KMS-11 (cell line): ENCODE data around the gene SRPK3.

Experiments
- H2AFZ ChIP-seq: fragments of 200-600 bp; sonication (generic); 2 replicates; pipeline ENCODE4 v1.6.1; 2016; ENCODE audit warnings: antibody characterized with exemption, mixed run types, low read depth
- H3K27ac ChIP-seq: fragments of 200-600 bp; sonication (generic); 2 replicates; pipeline ENCODE4 v1.6.1; 2016; ENCODE audit warnings: mild to moderate bottlenecking, mixed run types
- H3K27me3 ChIP-seq: fragments of 200-600 bp; sonication (generic); 2 replicates; pipeline ENCODE4 v1.6.1; 2017; ENCODE audit warnings: mild to moderate bottlenecking, low read depth, mixed run types, moderate library complexity; ENCODE audit not compliant: insufficient read depth
- H3K36me3 ChIP-seq: fragments of 200-600 bp; sonication (generic); 2 replicates; pipeline ENCODE4 v1.6.1; 2017; ENCODE audit warnings: mild to moderate bottlenecking, mixed run types; ENCODE audit not compliant: insufficient read depth
- H3K4me1 ChIP-seq: fragments of 200-600 bp; sonication (generic); 2 replicates; pipeline ENCODE4 v1.6.1; 2016; ENCODE audit warnings: mild to moderate bottlenecking, low read depth, mixed run types; ENCODE audit not compliant: poor library complexity, severe bottlenecking
- H3K4me2 ChIP-seq: fragments of 200-600 bp; sonication (generic); 2 replicates; pipeline ENCODE4 v1.7.0; 2016; ENCODE audit warnings: mild to moderate bottlenecking, mixed run types
- H3K4me3 ChIP-seq: fragments of 200-600 bp; sonication (generic); IDR thresholded peaks from 2 replicates; pipeline ENCODE4 v1.6.1; 2017; ENCODE audit warnings: low read depth, low read length, mixed read lengths; ENCODE audit not compliant: insufficient read depth
- H3K79me2 ChIP-seq: fragments of 200-600 bp; sonication (generic); 2 replicates; pipeline ENCODE4 v1.6.1; 2016; ENCODE audit warnings: low read depth, mixed run types; ENCODE audit not compliant: insufficient read depth
- H3K9ac ChIP-seq: fragments of 200-600 bp; sonication (generic); 2 replicates; pipeline ENCODE4 v1.6.1; 2016; ENCODE audit warnings: mild to moderate bottlenecking, mixed run types
- H4K20me1 ChIP-seq: fragments of 200-600 bp; sonication (generic); 2 replicates; pipeline ENCODE4 v1.6.1; 2016; ENCODE audit warnings: mild to moderate bottlenecking, mixed run types; ENCODE audit not compliant: insufficient read depth
- TF ChIP-seq, protein P1 (sequence below): fragments of 200-600 bp; sonication (generic); conservative IDR thresholded peaks from 2 replicates; pipeline ENCODE4 v1.6.1; 2017; ENCODE audit warnings: low read depth, mild to moderate bottlenecking, antibody characterized with exemption, low read length, moderate library complexity, mixed read lengths

Gene SRPK3

DNA sequence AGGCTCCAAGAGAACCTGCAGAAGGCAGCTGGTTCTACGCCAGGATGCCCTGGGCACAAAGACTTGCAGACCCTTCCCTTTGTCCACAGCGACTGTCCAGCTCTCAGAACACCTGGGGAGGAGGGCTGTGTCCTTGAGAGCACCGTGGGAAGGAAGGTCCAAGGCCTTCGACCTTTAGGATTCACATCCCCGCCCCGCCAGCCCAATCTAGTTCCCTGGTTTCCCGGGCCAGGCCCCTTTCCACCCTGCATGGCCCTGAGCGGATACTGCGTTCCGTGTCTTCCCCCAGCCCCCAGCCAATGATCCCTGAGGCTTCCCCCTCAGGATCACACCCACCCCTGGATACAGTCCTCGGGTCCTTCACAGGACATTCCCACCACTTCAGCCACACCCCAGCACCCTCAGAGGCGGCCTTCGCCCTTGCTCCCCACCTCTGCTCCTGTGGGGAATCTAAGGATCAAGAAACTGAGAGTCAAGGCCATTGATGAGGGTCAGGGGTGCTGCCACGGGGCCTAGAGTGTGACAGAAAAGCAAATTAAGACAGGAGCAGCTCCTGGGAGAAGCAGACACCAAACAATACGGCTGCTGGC lies 47.1 kb upstream of the SRPK3 start:
- Histone ChIP-seq H3K4me3 (no peak overlapping the region), H3K4me1 (peaks cover 10% of the 10 kb centered on the region), H3K79me2 (no peaks in the 10 kb centered on the region), H3K27ac (no peak overlapping the region), H4K20me1 (no peaks in the 10 kb centered on the region), H2AFZ (no peak overlapping the region), H3K4me2 (no peak overlapping the region), H3K36me3 (no peaks in the 10 kb centered on the region), H3K27me3 (no peaks in the 10 kb centered on the region), H3K9ac (no peak overlapping the region)
- TF ChIP-seq, protein P1, sequence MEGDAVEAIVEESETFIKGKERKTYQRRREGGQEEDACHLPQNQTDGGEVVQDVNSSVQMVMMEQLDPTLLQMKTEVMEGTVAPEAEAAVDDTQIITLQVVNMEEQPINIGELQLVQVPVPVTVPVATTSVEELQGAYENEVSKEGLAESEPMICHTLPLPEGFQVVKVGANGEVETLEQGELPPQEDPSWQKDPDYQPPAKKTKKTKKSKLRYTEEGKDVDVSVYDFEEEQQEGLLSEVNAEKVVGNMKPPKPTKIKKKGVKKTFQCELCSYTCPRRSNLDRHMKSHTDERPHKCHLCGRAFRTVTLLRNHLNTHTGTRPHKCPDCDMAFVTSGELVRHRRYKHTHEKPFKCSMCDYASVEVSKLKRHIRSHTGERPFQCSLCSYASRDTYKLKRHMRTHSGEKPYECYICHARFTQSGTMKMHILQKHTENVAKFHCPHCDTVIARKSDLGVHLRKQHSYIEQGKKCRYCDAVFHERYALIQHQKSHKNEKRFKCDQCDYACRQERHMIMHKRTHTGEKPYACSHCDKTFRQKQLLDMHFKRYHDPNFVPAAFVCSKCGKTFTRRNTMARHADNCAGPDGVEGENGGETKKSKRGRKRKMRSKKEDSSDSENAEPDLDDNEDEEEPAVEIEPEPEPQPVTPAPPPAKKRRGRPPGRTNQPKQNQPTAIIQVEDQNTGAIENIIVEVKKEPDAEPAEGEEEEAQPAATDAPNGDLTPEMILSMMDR = no peak

DNA sequence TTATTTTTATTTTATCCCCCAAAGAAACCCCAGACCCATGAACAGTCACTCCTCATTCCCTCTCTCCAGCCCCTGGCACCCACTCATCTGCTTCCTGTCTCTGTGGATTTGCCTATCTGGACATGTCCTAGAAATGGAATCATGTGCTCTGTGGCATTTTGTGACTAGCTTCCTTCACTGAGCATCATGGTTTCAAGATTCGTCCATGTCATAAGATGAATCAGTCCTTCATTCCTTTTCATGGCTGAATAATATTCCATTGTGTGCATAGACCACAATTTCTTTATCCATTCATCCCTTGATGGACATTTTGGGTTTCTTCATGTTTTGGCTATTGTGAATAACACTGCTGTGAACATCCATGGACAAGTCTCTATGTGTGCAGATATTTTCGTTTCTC lies 46.0 kb upstream of the SRPK3 start:
- Histone ChIP-seq H3K79me2 (no peaks in the 10 kb centered on the region), H3K27ac (no peak overlapping the region), H4K20me1 (no peaks in the 10 kb centered on the region), H3K4me1 (peaks cover 10% of the 10 kb centered on the region), H3K27me3 (no peaks in the 10 kb centered on the region), H3K4me2 (no peak overlapping the region), H3K36me3 (no peaks in the 10 kb centered on the region), H3K9ac (no peak overlapping the region), H2AFZ (no peak overlapping the region), H3K4me3 (no peak overlapping the region)
- TF ChIP-seq, protein P1 = no peak

DNA sequence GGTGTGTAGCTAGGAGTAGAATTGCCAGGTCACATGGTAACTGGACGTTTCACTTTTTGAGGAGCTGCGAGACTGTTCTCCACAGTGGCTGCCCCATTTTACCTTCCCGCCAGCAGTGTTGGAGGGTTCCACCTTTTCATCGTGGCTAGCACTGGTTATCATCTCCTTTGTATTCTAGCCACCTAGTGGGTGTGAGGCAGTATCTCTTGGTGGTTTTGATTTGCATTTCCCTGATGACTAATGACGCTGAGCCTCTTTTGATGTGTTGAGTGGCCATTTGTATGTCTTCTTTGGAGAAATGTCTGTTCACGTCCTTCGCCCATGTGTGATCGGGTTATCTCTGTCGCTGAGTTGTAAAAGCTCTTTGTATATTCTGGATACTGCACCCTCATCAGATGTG lies 45.6 kb upstream of the SRPK3 start:
- H3K4me1 ChIP-seq = peaks cover 10% of the 10 kb centered on the region
- no peak overlapping the region for H3K9ac ChIP-seq
- no peak overlapping the region for H2AFZ ChIP-seq
- no peaks in the 10 kb centered on the region for H3K27me3 ChIP-seq
- no peak overlapping the region for H3K4me2 ChIP-seq
- H3K36me3 ChIP-seq = no peaks in the 10 kb centered on the region
- no peaks in the 10 kb centered on the region for H4K20me1 ChIP-seq
- H3K79me2 ChIP-seq = no peaks in the 10 kb centered on the region
- TF ChIP-seq, protein P1 = no peak
- H3K4me3 ChIP-seq = no peak overlapping the region
- H3K27ac ChIP-seq = no peak overlapping the region

DNA sequence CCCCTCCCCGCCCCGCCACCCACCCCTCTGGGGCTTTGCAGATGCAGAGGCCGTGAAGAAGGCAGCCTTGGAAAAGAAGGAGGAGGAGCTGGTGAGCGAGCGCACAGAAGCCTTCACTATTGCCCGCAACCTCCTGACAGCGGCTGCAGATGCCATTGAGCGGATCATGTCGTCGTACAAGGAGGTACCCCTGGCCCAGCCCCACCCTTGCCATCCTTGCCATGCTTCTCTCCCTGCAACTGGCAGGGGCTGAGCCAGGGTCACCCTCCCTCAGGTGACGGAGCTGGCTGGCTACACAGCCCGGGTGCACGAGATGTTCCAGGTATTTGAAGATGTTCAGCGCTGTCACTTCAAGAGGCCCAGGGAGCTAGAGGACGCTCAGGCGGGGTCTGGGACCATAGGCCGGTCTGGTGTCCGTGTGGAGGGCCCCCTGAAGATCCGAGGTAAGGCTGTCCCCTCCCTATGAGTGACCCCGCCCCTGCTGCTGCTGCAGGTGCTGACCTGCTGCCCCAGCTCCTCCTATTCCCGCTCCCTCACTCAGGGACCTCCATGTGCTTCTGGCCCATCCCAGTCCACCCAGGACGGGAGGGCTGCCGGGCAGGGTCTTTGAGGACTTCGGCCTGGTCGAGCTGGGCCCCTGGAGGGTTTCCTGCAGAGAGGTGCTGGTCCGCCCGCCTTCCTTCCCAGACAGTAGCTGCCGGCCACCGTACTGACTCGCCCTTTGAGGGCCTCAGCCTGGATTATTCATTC lies 44.6 kb upstream of the SRPK3 start:
- no peaks in the 10 kb centered on the region for H3K27me3 ChIP-seq
- TF ChIP-seq, protein P1 = no peak
- H2AFZ ChIP-seq = no peak overlapping the region
- no peak overlapping the region for H3K9ac ChIP-seq
- H3K79me2 ChIP-seq = no peaks in the 10 kb centered on the region
- no peaks in the 10 kb centered on the region for H4K20me1 ChIP-seq
- no peak overlapping the region for H3K27ac ChIP-seq
- no peak overlapping the region for H3K4me2 ChIP-seq
- no peak overlapping the region for H3K4me3 ChIP-seq
- no peaks in the 10 kb centered on the region for H3K36me3 ChIP-seq
- peaks cover 3% of the 10 kb centered on the region for H3K4me1 ChIP-seq
